CD14-positive monocyte (primary cell): Measurements from ENCODE around the gene ZAP70. TPM values are rescaled to one million over a fixed set of nuclear protein-coding genes. Genes with fewer than 3 reads are reported as not detected.
A peak's percentile ranks its signal among the peaks of the same experiment; 100 is the strongest.

Experiments
- DNase-seq, 3 donors: peaks; one replicate each; pipeline ENCODE4 v3.0.0-alpha.2; 2011 to 2022
- H2AFZ ChIP-seq: 2 replicates; pipeline ENCODE4 v1.6.0; 2012; ENCODE audit warnings: mild to moderate bottlenecking, low read depth, low read length, inconsistent platforms; ENCODE audit not compliant: insufficient read depth, poor library complexity, severe bottlenecking
- H3K27ac ChIP-seq, 2 donors: 1 replicate in 1 of 2; 2 replicates in 1 of 2; pipeline ENCODE4 v1.5.1; 2012 to 2013; ENCODE audit warnings: low read length in 2 of 2, control low read depth in 1 of 2, inconsistent platforms in 1 of 2, low read depth in 1 of 2, mild to moderate bottlenecking in 1 of 2
- H3K27me3 ChIP-seq, 2 donors: one replicate each; pipeline versions ENCODE4 v1.6.0 to v1.6.1; 2011 to 2013; ENCODE audit warnings: low read length in 2 of 2; ENCODE audit not compliant: control insufficient read depth in 2 of 2, insufficient read depth in 2 of 2
- H3K36me3 ChIP-seq, 2 donors: replicated peaks in 1 of 2; 1 replicate in 1 of 2; 2 replicates in 1 of 2; pipeline versions ENCODE4 v1.5.1 to v1.6.1; 2012 to 2013; ENCODE audit warnings: low read length in 2 of 2, control low read depth in 1 of 2, inconsistent platforms in 1 of 2, mild to moderate bottlenecking in 1 of 2; ENCODE audit not compliant: insufficient read depth in 2 of 2, control insufficient read depth in 1 of 2
- H3K4me1 ChIP-seq, 2 donors: 1 replicate in 1 of 2; 2 replicates in 1 of 2; pipeline versions ENCODE4 v1.5.1 to v1.6.1; 2012 to 2013; ENCODE audit warnings: low read length in 2 of 2, control low read depth in 1 of 2, inconsistent platforms in 1 of 2, mild to moderate bottlenecking in 1 of 2, moderate library complexity in 1 of 2; ENCODE audit not compliant: insufficient read depth in 2 of 2, control insufficient read depth in 1 of 2
- H3K4me2 ChIP-seq: replicated peaks from 2 replicates; pipeline ENCODE3; 2012; ENCODE audit warnings: low read length, moderate library complexity, mild to moderate bottlenecking; ENCODE audit not compliant: poor library complexity, severe bottlenecking; ENCODE audit errors: extremely low read depth
- H3K4me3 ChIP-seq, 3 experiments: fragments of 200-600 bp in 1 of 3; sonication (generic) in 1 of 3; replicated peaks in 1 of 3; 1 replicate in 2 of 3; 2 replicates in 1 of 3; pipeline ENCODE4 v1.5.1; 2011 to 2013; ENCODE audit warnings: low read length in 3 of 3, mild to moderate bottlenecking in 3 of 3, control low read depth in 2 of 3, low read depth in 2 of 3, inconsistent platforms in 1 of 3, moderate library complexity in 1 of 3
- H3K79me2 ChIP-seq: 2 replicates; pipeline ENCODE4 v1.6.0; 2012; ENCODE audit warnings: mild to moderate bottlenecking, control low read depth, inconsistent platforms, low read length, moderate library complexity; ENCODE audit not compliant: insufficient read depth
- H3K9ac ChIP-seq: 2 replicates; pipeline ENCODE4 v1.6.0; 2017; ENCODE audit warnings: low read length, mild to moderate bottlenecking; ENCODE audit not compliant: insufficient read depth, poor library complexity, severe bottlenecking
- H3K9me3 ChIP-seq, 2 donors: replicated peaks in 1 of 2; 1 replicate in 1 of 2; 2 replicates in 1 of 2; pipeline versions ENCODE4 v1.5.1 to v1.6.1; 2012 to 2013; ENCODE audit warnings: low read length in 2 of 2, control low read depth in 1 of 2; ENCODE audit not compliant: control insufficient read depth in 1 of 2, insufficient read depth in 1 of 2
- H4K20me1 ChIP-seq: 2 replicates; pipeline ENCODE4 v1.6.0; 2012; ENCODE audit warnings: mild to moderate bottlenecking, low read length, control low read depth, moderate library complexity; ENCODE audit not compliant: insufficient read depth
- H3K27ac Mint-ChIP-seq, 7 donors: one replicate each; pipeline ENCODE4 v1.8.0; 2020; ENCODE audit warnings: mild to moderate bottlenecking in 7 of 7, mixed read lengths in 7 of 7, moderate library complexity in 6 of 7, inconsistent platforms in 2 of 7
- H3K27me3 Mint-ChIP-seq, 3 donors: one replicate each; pipeline ENCODE4 v1.8.0; 2021 to 2022; ENCODE audit warnings: low read depth in 3 of 3, mild to moderate bottlenecking in 3 of 3, mixed read lengths in 3 of 3, moderate library complexity in 3 of 3, inconsistent platforms in 1 of 3
- H3K36me3 Mint-ChIP-seq, 2 donors: one replicate each; pipeline ENCODE4 v1.8.0; 2020; ENCODE audit warnings: mixed read lengths in 2 of 2, inconsistent platforms in 1 of 2, mild to moderate bottlenecking in 1 of 2
- H3K4me1 Mint-ChIP-seq: one replicate; pipeline ENCODE4 v1.8.0; 2020; ENCODE audit warnings: mild to moderate bottlenecking, mixed read lengths
- H3K4me3 Mint-ChIP-seq, 2 donors: one replicate each; pipeline ENCODE4 v1.8.0; 2020; ENCODE audit warnings: mild to moderate bottlenecking in 2 of 2, mixed read lengths in 2 of 2, moderate library complexity in 1 of 2
- H3K9me3 Mint-ChIP-seq, 7 donors: one replicate each; pipeline ENCODE4 v1.8.0; 2020 to 2022; ENCODE audit warnings: mixed read lengths in 7 of 7, mild to moderate bottlenecking in 6 of 7, moderate library complexity in 6 of 7, inconsistent platforms in 2 of 7
- WGBS: methylation state at CpG from one replicate; pipeline ENCODE4 v1.1.5; 2013; ENCODE audit warnings: missing lambda C conversion rate; ENCODE audit not compliant: insufficient coverage; 5-methylcytosine and 5-hydroxymethylcytosine counted together
- intact Hi-C, 2 donors: fragments of 100-400 bp; cut with micrococcal nuclease; formaldehyde crosslinking; loops; one replicate each; pipeline versions ENCODE4 v1.15.0 to v1.15.1; 2023
- polyA plus RNA-seq, 3 donors: library from polyadenylated mRNA; depleted of rRNA in 1 of 3; unstranded in 2 of 3; stranded (reverse) in 1 of 3; fragments of 300-500 nt in 2 of 3; fragments of >200 nt in 1 of 3; fragmentation: Illumina TruSeq in 2 of 3; gene quantifications; 1 replicate in 2 of 3; 2 replicates in 1 of 3; pipeline ENCODE4 v1.2.3, GENCODE V29; 2012 to 2021
- TF ChIP-seq, protein P1 (sequence below): fragments of 200-600 bp; IDR thresholded peaks from one replicate; pipeline ENCODE4 v1.8.0; 2022; ENCODE audit warnings: antibody characterized with exemption, mild to moderate bottlenecking

ZAP70 gene
- polyA plus RNA-seq, 3 donors = 0.30 to 0.69 (median 0.38) TPM

- Histone ChIP-seq H2AFZ (no peak overlapping the region), H3K27me3 (no peaks in the 10 kb centered on the region), H3K4me1 (peaks cover 0 to 7% of the 10 kb centered on the region in 2 donors), H3K4me3 (no peak overlapping the region), H3K27ac (no peak overlapping the region), H3K9ac (no peak overlapping the region), H4K20me1 (no peaks in the 10 kb centered on the region), H3K79me2 (no peaks in the 10 kb centered on the region), H3K36me3 (peaks cover 95 to 100% of the 10 kb centered on the region in 2 donors), H3K4me2 (no peak overlapping the region), H3K9me3 (no peaks in the 10 kb centered on the region)
- Mint-ChIP-seq H3K4me1 (peaks cover 12% of the 10 kb centered on the region), H3K36me3 (peaks cover 96 to 100% of the 10 kb centered on the region in 2 donors), H3K4me3 (no peak overlapping the region), H3K27ac (peak overlapping the region in 3 of 7 donors; percentile 16 to 64 (median 46)), H3K27me3 (no peaks in the 10 kb centered on the region), H3K9me3 (no peaks in the 10 kb centered on the region)
- no peak for DNase-seq
- TF ChIP-seq, protein P1, sequence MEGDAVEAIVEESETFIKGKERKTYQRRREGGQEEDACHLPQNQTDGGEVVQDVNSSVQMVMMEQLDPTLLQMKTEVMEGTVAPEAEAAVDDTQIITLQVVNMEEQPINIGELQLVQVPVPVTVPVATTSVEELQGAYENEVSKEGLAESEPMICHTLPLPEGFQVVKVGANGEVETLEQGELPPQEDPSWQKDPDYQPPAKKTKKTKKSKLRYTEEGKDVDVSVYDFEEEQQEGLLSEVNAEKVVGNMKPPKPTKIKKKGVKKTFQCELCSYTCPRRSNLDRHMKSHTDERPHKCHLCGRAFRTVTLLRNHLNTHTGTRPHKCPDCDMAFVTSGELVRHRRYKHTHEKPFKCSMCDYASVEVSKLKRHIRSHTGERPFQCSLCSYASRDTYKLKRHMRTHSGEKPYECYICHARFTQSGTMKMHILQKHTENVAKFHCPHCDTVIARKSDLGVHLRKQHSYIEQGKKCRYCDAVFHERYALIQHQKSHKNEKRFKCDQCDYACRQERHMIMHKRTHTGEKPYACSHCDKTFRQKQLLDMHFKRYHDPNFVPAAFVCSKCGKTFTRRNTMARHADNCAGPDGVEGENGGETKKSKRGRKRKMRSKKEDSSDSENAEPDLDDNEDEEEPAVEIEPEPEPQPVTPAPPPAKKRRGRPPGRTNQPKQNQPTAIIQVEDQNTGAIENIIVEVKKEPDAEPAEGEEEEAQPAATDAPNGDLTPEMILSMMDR = no peak
- over 99% methylated on average over 17 of the region's 17 CpGs for WGBS
- intact Hi-C loops = no loop called here
These were observed 47.2 kb downstream of the ZAP70 start for GRCh38 chr2:97760480-97761049.

DNA sequence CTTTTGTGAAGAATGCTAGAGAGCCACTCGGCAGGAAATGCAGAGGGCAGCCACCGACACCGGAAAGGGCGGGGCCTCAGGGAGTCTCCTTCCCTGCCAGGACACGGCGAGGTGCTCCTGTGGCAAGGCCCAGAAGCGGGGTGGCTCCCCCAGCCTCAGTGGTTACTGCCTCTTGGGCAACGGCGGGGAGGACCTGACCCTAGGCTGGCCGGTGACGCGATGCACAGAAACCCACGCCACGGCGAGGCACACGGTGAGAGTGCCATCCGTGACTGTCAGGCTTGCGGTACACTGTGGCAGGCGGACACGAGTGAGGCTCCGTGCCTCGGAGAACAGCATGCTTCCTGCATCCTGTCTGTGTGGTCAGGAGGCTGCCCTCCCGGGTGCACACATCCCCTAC is 47.8 kb downstream of the ZAP70 start:
- WGBS = 40% methylated on average over 22 of the region's 23 CpGs
- Histone ChIP-seq H4K20me1 (no peaks in the 10 kb centered on the region), H3K9me3 (no peaks in the 10 kb centered on the region), H3K27me3 (no peaks in the 10 kb centered on the region), H3K4me2 (no peak overlapping the region), H2AFZ (no peak overlapping the region), H3K79me2 (no peaks in the 10 kb centered on the region), H3K36me3 (peaks cover 95 to 100% of the 10 kb centered on the region in 2 donors), H3K9ac (no peak overlapping the region), H3K4me1 (peaks cover 0 to 7% of the 10 kb centered on the region in 2 donors), H3K4me3 (no peak overlapping the region), H3K27ac (peak overlapping the region in 1 of 2 donors; percentile 40)
- Mint-ChIP-seq H3K9me3 (no peaks in the 10 kb centered on the region), H3K4me3 (no peak overlapping the region), H3K4me1 (peaks cover 12% of the 10 kb centered on the region), H3K27me3 (no peaks in the 10 kb centered on the region), H3K36me3 (peaks cover 97 to 100% of the 10 kb centered on the region in 2 donors), H3K27ac (peak overlapping the region in 4 of 7 donors; percentile 16 to 64 (median 32))
- no peak for DNase-seq
- TF ChIP-seq, protein P1 = no peak
- intact Hi-C loops = no loop called here
